ENCODE data around the gene DNAJC19. TPM values are rescaled to one million over a fixed set of nuclear protein-coding genes. Genes with fewer than 3 reads are reported as not detected.
"Not testable (repeated sequence)": the region's sequence is repeated elsewhere in the genome, so short reads cannot be mapped to it uniquely, and the experiment has no call there.

The DNAJC19 gene
- total RNA-seq: 59.3 and 60.8 TPM in 2 replicates

DNA sequence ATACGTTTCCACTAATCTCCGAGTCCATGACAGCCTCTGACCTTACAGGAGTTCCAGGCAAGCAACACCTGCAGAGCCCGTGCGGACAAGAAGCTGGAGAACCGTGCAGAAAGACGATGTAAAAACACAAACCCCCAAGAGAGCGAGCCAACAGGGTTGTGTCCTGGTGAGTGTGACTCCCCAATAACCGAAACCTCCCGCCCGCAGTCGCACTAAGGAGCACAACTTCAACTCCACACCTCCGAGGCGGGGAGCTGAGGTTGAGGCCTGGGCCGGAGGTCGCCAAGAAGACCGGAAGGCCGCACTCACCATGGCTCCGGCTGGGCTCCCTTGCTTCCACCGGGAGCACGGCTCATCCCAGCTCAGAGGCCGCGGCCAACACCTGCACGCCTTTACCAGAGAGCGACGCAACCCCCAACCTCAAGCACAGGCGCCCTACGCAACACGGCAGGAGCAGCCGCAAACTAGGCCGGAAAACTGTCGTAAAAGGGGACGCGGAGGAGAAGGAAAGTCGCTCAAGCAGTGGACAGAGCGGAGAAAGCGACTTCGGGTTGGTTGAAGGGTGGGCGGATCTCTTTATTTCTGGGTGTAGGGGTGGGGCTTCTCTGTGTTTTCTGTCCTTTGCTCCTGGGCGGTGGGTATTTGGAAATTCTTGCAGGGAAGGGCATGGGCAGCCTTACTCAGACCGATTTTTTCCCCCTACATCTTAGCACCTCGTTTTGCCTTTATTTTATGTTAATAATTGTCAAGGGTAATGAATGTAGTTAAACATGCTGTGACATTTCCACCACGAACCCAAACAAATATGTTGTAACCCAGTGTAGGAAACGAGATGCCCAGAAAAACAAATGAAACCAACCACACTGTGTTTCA, at the start of gene DNAJC19:
DNAJC19 (minus strand) TSS at position 446 of the 873 bp plus-strand sequence; CDS start at position 312, 134 bp downstream.
- peak; percentile 86 for DNase-seq (ENCODE audit: low spot score)
- Mint-ChIP-seq H3K27ac (peak within 1 kb of the TSS; percentile 88), H3K4me1 (ENCODE audit: low read depth) (peaks cover 14% of the 10 kb centered on the region), H3K9me3 (no peaks in the 10 kb centered on the region), H3K4me3 (peak within 1 kb of the TSS; percentile 91), H3K27me3 (ENCODE audit: insufficient read depth) (no peaks in the 10 kb centered on the region), H3K36me3 (ENCODE audit: low read depth) (peaks cover 10% of the 10 kb centered on the region)
- intact Hi-C loops (cut with micrococcal nuclease): loop anchor here (1.0 to 10.0 kb wide), 4 partner anchors 9 to 1805 kb away; partner anchors contain the start of genes ATP11B, FXR1 and TTC14

DNA sequence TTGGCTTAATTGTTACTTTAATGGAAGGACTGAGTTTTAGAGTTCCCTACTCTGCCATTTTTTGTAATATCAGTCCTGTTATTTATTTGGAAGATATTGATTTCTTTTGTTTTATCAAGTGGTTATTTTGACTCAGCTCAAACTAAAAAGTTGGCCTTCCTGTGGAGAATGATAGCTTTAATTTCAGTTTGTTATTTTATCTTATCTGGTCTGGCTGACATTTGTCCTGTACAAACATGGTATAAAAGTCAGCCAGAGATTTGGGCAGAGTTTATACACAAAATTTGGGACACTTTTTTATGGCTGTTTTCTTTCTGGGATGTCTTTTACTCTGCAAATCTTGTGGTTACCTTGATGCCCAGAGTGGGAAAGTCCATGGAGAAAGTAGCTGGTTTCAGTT, 41.4 kb upstream of the DNAJC19 start:
- DNase-seq (ENCODE audit: low spot score): no peak
- Mint-ChIP-seq H3K27ac (no peak overlapping the region), H3K9me3 (peaks cover 11% of the 10 kb centered on the region), H3K36me3 (ENCODE audit: low read depth) (peaks cover 2% of the 10 kb centered on the region), H3K27me3 (ENCODE audit: insufficient read depth) (no peaks in the 10 kb centered on the region), H3K4me1 (ENCODE audit: low read depth) (no peaks in the 10 kb centered on the region), H3K4me3 (no peak overlapping the region)
- intact Hi-C loops (cut with micrococcal nuclease): no loop called here

DNA sequence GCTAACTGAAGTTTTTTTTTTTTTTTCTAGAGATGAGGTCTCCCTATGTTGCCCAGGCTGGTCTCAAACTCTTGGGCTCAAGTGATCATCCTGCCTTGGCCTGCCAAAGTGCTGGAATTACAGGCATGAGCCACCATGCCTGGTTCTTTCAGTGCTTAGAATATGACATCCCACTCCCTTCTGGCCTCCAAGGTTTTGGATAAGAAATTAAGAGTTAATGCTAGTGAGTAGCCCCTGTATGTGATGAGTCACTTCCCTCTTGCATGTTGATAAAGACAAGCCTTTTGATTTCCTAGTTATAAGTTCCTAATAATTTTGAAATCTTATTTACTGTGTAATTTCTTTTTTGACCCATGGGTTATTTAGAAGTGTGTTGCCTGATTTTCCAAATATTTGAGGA, 35.7 kb upstream of the DNAJC19 start:
- intact Hi-C loops (cut with micrococcal nuclease): no loop called here

DNA sequence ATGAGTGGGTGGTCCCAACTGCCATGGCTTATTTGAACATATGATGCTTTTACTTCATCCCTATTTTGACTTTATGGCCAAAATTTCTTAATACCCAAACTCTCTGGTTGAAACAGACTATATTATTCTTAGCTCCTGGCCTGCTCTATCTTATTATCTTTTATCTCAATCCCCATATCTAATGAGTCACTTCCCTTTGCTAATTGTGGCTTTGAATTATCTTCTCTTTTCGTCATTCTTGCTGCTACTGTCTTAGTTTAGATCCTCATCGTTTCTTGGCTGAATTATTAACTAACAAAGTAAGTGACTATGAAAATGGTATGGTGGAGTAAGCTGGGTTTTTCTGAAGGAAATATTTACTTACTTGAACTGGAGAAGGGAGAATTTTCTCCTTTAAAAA, 28.2 kb upstream of the DNAJC19 start:
- Mint-ChIP-seq H3K27ac (no peak overlapping the region), H3K9me3 (no peaks in the 10 kb centered on the region), H3K36me3 (ENCODE audit: low read depth) (no peaks in the 10 kb centered on the region), H3K4me1 (ENCODE audit: low read depth) (no peaks in the 10 kb centered on the region), H3K4me3 (no peak overlapping the region), H3K27me3 (ENCODE audit: insufficient read depth) (no peaks in the 10 kb centered on the region)
- intact Hi-C loops (cut with micrococcal nuclease): no loop called here
- no peak for DNase-seq (ENCODE audit: low spot score)

More for the DNA sequence above, 35.7 kb upstream of the DNAJC19 start:
- no peak overlapping the region for H3K4me3 Mint-ChIP-seq
- no peak for DNase-seq (ENCODE audit: low spot score)
- peaks cover 2% of the 10 kb centered on the region for H3K36me3 Mint-ChIP-seq (ENCODE audit: low read depth)
- H3K27ac Mint-ChIP-seq: no peak overlapping the region
- H3K27me3 Mint-ChIP-seq (ENCODE audit: insufficient read depth): no peaks in the 10 kb centered on the region
- peaks cover 7% of the 10 kb centered on the region for H3K9me3 Mint-ChIP-seq
- no peaks in the 10 kb centered on the region for H3K4me1 Mint-ChIP-seq (ENCODE audit: low read depth)

DNA sequence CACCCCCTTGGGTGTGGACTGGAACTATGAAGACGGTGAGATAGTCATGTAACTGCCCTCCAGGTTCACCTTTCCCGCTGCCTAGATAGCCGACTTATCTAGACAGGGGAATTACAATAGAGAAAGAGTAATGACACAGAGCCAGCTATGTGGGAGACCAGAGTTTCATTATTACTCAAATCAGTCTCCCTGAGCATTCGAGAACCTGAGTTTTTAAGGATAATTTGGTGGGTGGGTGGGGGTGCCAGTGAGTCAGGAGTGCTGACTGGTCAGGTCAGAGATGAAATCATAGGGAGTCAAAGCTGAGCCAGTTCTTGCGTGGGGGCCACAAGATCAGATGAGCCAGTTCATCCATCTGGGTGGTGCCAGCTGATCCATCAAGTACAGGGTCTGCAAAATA, 19.7 kb upstream of the DNAJC19 start:
- Mint-ChIP-seq H3K4me1 (ENCODE audit: low read depth) (no peaks in the 10 kb centered on the region), H3K9me3 (no peaks in the 10 kb centered on the region), H3K27me3 (ENCODE audit: insufficient read depth) (no peaks in the 10 kb centered on the region), H3K36me3 (ENCODE audit: low read depth) (no peaks in the 10 kb centered on the region), H3K4me3 (no peak overlapping the region), H3K27ac (no peak overlapping the region)
- intact Hi-C loops (cut with micrococcal nuclease): no loop called here
- DNase-seq (ENCODE audit: low spot score): no peak

DNA sequence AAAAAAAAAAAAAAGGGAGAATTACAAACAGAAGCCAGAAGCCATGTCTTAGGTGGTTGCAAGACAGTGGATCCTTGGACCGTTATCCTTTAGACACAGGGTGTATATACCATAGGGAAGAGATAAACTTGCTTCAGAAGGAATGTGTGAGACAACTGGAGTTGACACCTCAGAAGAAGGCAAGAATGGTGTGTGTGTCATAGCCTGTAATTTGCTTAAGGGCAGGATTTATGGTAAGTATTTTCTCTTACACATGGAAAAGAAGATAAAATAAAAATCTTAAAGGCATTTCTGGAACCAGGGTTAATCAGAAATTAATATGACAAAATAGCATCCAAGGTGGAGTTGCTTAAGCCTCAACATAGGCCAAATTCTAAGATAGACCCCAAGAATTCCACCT, 19.3 kb upstream of the DNAJC19 start:
- H3K36me3 Mint-ChIP-seq (ENCODE audit: low read depth): no peaks in the 10 kb centered on the region
- no peak overlapping the region for H3K27ac Mint-ChIP-seq
- H3K4me3 Mint-ChIP-seq: no peak overlapping the region
- DNase-seq (ENCODE audit: low spot score): no peak
- H3K9me3 Mint-ChIP-seq: peaks cover under 1% of the 10 kb centered on the region
- no peaks in the 10 kb centered on the region for H3K4me1 Mint-ChIP-seq (ENCODE audit: low read depth)
- intact Hi-C loops (cut with micrococcal nuclease): no loop called here
- H3K27me3 Mint-ChIP-seq (ENCODE audit: insufficient read depth): no peaks in the 10 kb centered on the region

DNA sequence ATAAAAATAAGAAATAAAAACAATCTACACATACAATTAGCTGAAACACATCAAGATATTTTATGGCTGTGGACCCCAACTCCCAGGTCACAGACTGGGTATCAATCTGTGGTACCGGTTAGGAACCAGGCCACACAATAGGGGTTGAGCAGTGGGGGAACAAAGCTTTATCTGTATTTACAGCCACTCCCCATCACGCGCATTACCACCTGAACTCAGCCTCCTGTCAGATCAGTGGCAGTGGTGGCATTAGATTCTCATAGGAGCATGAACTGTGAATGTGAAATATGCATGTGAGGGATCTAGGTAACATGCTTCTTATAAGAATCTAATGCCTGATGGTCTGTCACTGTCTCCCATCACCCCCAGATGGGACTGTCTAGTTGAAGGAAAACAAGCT, 17.7 kb upstream of the DNAJC19 start:
- no peak overlapping the region for H3K27ac Mint-ChIP-seq
- H3K4me1 Mint-ChIP-seq (ENCODE audit: low read depth): no peaks in the 10 kb centered on the region
- no peak for DNase-seq (ENCODE audit: low spot score)
- intact Hi-C loops (cut with micrococcal nuclease): no loop called here
- no peak overlapping the region for H3K4me3 Mint-ChIP-seq
- no peaks in the 10 kb centered on the region for H3K27me3 Mint-ChIP-seq (ENCODE audit: insufficient read depth)
- peaks cover 10% of the 10 kb centered on the region for H3K9me3 Mint-ChIP-seq
- peaks cover 2% of the 10 kb centered on the region for H3K36me3 Mint-ChIP-seq (ENCODE audit: low read depth)

DNA sequence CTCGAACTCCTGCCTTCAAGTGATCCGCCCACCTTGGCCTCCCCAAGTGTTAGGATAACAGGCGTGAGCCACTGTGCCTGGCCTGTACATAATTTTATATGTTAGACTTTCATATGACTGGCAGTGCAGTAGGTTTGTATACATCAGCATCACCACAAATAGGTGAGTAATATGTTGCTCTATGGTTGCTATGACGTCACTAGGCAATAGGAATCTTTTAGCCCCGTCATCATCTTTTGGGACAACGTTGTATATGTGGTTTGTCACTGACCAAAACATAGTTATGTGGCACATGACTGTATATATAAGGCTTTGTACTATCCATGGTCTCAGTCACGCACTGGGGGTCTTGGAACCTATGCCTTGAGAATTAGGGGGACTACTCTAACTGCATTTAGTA, 17.0 kb upstream of the DNAJC19 start:
- H3K36me3 Mint-ChIP-seq (ENCODE audit: low read depth): peaks cover 2% of the 10 kb centered on the region
- peaks cover 17% of the 10 kb centered on the region for H3K9me3 Mint-ChIP-seq
- intact Hi-C loops (cut with micrococcal nuclease): no loop called here
- H3K4me3 Mint-ChIP-seq: no peak overlapping the region
- no peaks in the 10 kb centered on the region for H3K27me3 Mint-ChIP-seq (ENCODE audit: insufficient read depth)
- no peak overlapping the region for H3K27ac Mint-ChIP-seq
- DNase-seq (ENCODE audit: low spot score): no peak
- no peaks in the 10 kb centered on the region for H3K4me1 Mint-ChIP-seq (ENCODE audit: low read depth)

DNA sequence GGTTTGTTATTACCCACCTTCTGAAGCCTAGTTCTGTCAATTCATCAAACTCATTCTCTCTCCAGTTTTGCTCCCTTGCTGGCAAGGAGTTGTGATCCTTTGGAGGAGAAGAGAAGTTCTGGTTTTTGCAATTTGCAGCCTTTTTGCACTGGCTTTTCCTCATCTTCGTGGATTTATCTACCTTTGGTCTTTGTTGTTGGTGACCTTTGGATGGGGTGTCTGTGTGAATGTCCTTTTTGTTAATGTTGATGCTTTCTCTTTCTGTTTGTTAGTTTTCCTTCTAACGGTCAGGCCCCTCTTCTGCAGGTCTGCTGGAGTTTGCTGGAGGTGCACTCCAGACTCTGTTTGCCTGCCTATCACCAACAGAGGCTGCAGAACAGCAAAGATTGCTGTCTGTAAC, 13.9 kb upstream of the DNAJC19 start:
- H3K27ac Mint-ChIP-seq; H3K4me3 Mint-ChIP-seq; DNase-seq (ENCODE audit: low spot score); intact Hi-C loops (cut with micrococcal nuclease); H3K4me1 Mint-ChIP-seq (ENCODE audit: low read depth); H3K36me3 Mint-ChIP-seq (ENCODE audit: low read depth); H3K27me3 Mint-ChIP-seq (ENCODE audit: insufficient read depth): not testable (repeated sequence)
- H3K9me3 Mint-ChIP-seq: peaks cover 28% of the 10 kb centered on the region

DNA sequence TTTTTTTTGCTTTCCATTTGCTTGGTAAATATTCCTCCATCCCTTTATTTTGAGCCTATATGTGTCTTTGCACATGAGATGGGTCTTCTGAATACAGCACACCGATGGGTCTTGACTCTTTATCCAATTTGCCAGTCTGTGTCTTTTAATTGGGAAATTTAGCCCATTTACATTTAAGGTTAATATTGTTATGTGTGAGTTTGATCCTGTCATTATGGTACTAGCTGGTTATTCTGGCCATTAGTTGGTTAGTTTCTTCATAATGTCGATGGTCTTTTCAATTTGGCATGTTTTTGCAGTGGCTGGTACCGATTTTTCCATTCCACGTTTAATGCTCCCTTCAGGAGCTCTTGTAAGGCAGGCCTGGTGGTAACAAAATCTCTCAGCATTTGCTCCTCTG, 12.8 kb upstream of the DNAJC19 start:
- intact Hi-C loops (cut with micrococcal nuclease); H3K27ac Mint-ChIP-seq; H3K4me3 Mint-ChIP-seq; H3K36me3 Mint-ChIP-seq (ENCODE audit: low read depth); DNase-seq (ENCODE audit: low spot score); H3K27me3 Mint-ChIP-seq (ENCODE audit: insufficient read depth); H3K4me1 Mint-ChIP-seq (ENCODE audit: low read depth): not testable (repeated sequence)
- H3K9me3 Mint-ChIP-seq: peaks cover 28% of the 10 kb centered on the region

DNA sequence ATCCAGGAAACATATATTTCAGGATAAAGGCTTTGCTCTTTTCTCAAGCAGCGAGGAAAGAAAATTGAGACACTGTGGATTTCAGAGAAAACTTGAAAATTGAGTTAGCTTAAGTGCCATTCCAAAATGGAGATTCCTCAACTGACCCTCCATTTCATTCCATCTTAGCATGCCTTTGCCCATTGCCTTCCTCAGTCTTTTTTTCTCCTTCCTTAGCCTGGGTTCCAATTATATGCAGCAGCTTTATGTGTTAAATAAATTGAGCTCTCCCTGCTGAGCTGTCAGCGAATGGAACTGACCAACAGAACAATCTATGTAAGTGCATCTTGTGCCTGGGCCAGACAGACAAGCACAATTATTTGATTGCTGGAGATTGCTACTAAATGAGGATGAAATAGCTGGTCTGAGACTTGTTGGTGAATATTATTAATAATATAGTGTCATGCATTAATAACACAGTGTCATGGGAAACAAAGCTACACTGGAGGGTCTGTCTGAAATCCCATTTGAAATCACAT, 6.9 kb upstream of the DNAJC19 start:
- H3K4me3 Mint-ChIP-seq: no peak overlapping the region
- H3K4me1 Mint-ChIP-seq (ENCODE audit: low read depth): no peaks in the 10 kb centered on the region

DNA sequence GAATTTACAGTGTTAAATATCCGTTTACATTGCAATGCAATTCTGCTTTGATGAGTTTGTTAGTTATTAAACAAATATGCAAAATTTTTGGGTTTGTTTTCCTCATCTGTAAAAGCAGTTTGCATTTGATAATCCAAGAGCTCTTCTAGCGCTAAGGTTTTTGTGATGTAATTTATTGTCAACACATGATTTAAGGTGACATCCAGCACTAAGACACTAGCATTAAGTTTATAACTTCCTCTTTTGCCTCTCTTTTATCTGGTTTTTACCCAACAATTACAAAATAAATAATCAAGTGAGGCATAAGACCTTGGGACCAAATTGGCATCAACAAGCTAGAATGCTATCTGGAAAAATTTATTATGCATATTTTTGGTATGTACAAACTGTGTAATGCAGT, 969 bp upstream of the DNAJC19 start:
- Mint-ChIP-seq H3K4me1 (ENCODE audit: low read depth) (peaks cover 14% of the 10 kb centered on the region), H3K27ac (no peak overlapping the region), H3K36me3 (ENCODE audit: low read depth) (peaks cover 9% of the 10 kb centered on the region), H3K4me3 (peak overlapping the region; percentile 91), H3K9me3 (no peaks in the 10 kb centered on the region), H3K27me3 (ENCODE audit: insufficient read depth) (no peaks in the 10 kb centered on the region)
- DNase-seq (ENCODE audit: low spot score): no peak
- intact Hi-C loops (cut with micrococcal nuclease): no loop called here

More for the DNA sequence above, 6.9 kb upstream of the DNAJC19 start:
- Mint-ChIP-seq H3K27me3 (ENCODE audit: insufficient read depth) (peaks cover 4% of the 10 kb centered on the region), H3K9me3 (peaks cover 10% of the 10 kb centered on the region), H3K27ac (no peak overlapping the region), H3K36me3 (ENCODE audit: low read depth) (no peaks in the 10 kb centered on the region)
- intact Hi-C loops (cut with micrococcal nuclease): no loop called here
- DNase-seq (ENCODE audit: low spot score): no peak

DNA sequence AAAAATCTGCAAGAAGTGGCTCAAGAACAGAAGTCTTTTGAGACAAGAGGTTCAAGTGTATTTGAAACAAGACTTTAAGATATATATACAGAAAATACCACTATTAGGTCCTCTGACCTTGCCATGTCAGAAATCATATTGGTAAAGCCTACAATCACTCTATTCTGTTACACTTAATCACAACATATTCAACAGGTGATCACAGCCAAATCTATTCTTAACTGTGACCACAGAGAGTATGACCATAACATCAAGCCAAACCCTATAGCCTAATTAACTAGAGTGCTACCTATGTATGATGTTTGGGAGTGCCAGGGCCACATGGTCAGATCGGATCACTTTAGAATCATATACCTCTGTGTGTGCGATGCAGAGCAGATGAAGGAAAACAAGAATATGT, 2.2 kb downstream of the DNAJC19 start:
- H3K4me3 Mint-ChIP-seq: no peak overlapping the region
- no peak overlapping the region for H3K27ac Mint-ChIP-seq

More for the DNA sequence above, 2.2 kb downstream of the DNAJC19 start:
- DNase-seq (ENCODE audit: low spot score): no peak
- Mint-ChIP-seq H3K27me3 (ENCODE audit: insufficient read depth) (no peaks in the 10 kb centered on the region), H3K4me1 (ENCODE audit: low read depth) (peaks cover 14% of the 10 kb centered on the region), H3K36me3 (ENCODE audit: low read depth) (peaks cover 10% of the 10 kb centered on the region), H3K9me3 (no peaks in the 10 kb centered on the region)
- intact Hi-C loops (cut with micrococcal nuclease): loop anchor here (10.0 kb wide), 1 partner anchor 1807 kb away; the partner anchor contains the start of gene ATP11B
